Neutrophil (primary cell): ENCODE results near the gene FNBP1.

Source experiments
- H3K27ac ChIP-seq: fragments of 200-600 bp; sonication (generic); 2 replicates; pipeline ENCODE4 v1.5.1; 2016; ENCODE audit warnings: mild to moderate bottlenecking, moderate library complexity
- H3K27me3 ChIP-seq: fragments of 200-600 bp; sonication (generic); 2 replicates; pipeline ENCODE4 v1.6.0; 2016; ENCODE audit warnings: mild to moderate bottlenecking
- H3K36me3 ChIP-seq: fragments of 200-600 bp; sonication (generic); 2 replicates; pipeline ENCODE4 v1.5.1; 2017
- H3K4me1 ChIP-seq, 2 experiments: fragments of 200-600 bp in 1 of 2; sonication (generic) in 1 of 2; 1 replicate in 1 of 2; 2 replicates in 1 of 2; pipeline versions ENCODE4 v1.5.1 to v1.6.1; 2013 to 2016; ENCODE audit warnings: low read depth in 1 of 2, low read length in 1 of 2, mild to moderate bottlenecking in 1 of 2, moderate library complexity in 1 of 2; ENCODE audit not compliant: control insufficient read depth in 1 of 2, insufficient read depth in 1 of 2
- H3K4me3 ChIP-seq, 2 experiments: fragments of 200-600 bp in 1 of 2; sonication (generic) in 1 of 2; 1 replicate in 1 of 2; 2 replicates in 1 of 2; pipeline ENCODE4 v1.5.1; 2013 to 2016; ENCODE audit warnings: low read depth in 1 of 2, low read length in 1 of 2, mild to moderate bottlenecking in 1 of 2, moderate library complexity in 1 of 2
- H3K9me3 ChIP-seq: fragments of 200-600 bp; sonication (generic); 2 replicates; pipeline ENCODE4 v1.5.1; 2016
- CTCF ChIP-seq: fragments of 200-600 bp; sonication (generic); IDR thresholded peaks from 2 replicates; pipeline ENCODE4 v1.5.1; 2016; ENCODE audit warnings: antibody characterized with exemption

FNBP1 gene

GRCh38 chr9:130049431-130050210, 6.6 kb upstream of the FNBP1 start:
- Histone ChIP-seq H3K4me1 (peaks cover 40 to 41% of the 10 kb centered on the region in 2 experiments), H3K9me3 (no peaks in the 10 kb centered on the region), H3K4me3 (no peak overlapping the region), H3K27me3 (no peaks in the 10 kb centered on the region), H3K36me3 (no peaks in the 10 kb centered on the region), H3K27ac (no peak overlapping the region)
- no peak for TF ChIP-seq CTCF

GRCh38 chr9:130045725-130046450, 2.9 kb upstream of the FNBP1 start:
- H3K4me1 ChIP-seq: peaks cover 44 to 46% of the 10 kb centered on the region in 2 experiments
- H3K36me3 ChIP-seq: no peaks in the 10 kb centered on the region
- TF ChIP-seq CTCF: no peak
- H3K27ac ChIP-seq: peak overlapping the region; percentile 91
- no peaks in the 10 kb centered on the region for H3K9me3 ChIP-seq
- peak overlapping the region; percentile 36 to 48 for H3K4me3 ChIP-seq
- no peaks in the 10 kb centered on the region for H3K27me3 ChIP-seq

GRCh38 chr9:130043654-130044623, 950 bp upstream of the FNBP1 start:
- Histone ChIP-seq H3K9me3 (no peaks in the 10 kb centered on the region), H3K4me1 (peaks cover 63 to 66% of the 10 kb centered on the region in 2 experiments), H3K27ac (peak overlapping the region; percentile 91), H3K36me3 (no peaks in the 10 kb centered on the region), H3K27me3 (no peaks in the 10 kb centered on the region), H3K4me3 (peak overlapping the region; percentile 85 to 87)
- no peak for TF ChIP-seq CTCF

- Histone ChIP-seq H3K36me3 (no peaks in the 10 kb centered on the region), H3K4me3 (peak overlapping the region; percentile 85 to 87), H3K9me3 (no peaks in the 10 kb centered on the region), H3K27me3 (no peaks in the 10 kb centered on the region), H3K4me1 (peaks cover 73 to 74% of the 10 kb centered on the region in 2 experiments), H3K27ac (peak overlapping the region; percentile 91)
- no peak for TF ChIP-seq CTCF
These were observed 544 bp downstream of the FNBP1 start for GRCh38 chr9:130042406-130042884.
